HepG2 (cell line): ENCODE data around the gene ATP5F1E. TPM values are rescaled to one million over a fixed set of nuclear protein-coding genes. Genes with fewer than 3 reads are reported as not detected.

Experiments
- AGO2 ChIP-seq: fragments of 200-400 bp; formaldehyde crosslinking; optimal IDR thresholded peaks from 2 replicates; pipeline ENCODE3; 2017; ENCODE audit warnings: mild to moderate bottlenecking, low read depth, low read length, moderate library complexity
- HOXA3 ChIP-seq: sonication (generic); formaldehyde crosslinking; IDR thresholded peaks from 2 replicates; pipeline ENCODE4 v1.5.0; 2020; ENCODE audit warnings: missing genetic modification reagents
- IRF2 ChIP-seq: IDR thresholded peaks from 2 replicates; pipeline ENCODE4 v1.6.1; 2018; ENCODE audit warnings: missing genetic modification reagents, missing compliant biosample characterization
- KDM6A ChIP-seq: IDR thresholded peaks from 2 replicates; pipeline ENCODE4 v1.6.1; 2016; ENCODE audit warnings: low read depth
- MTA1 ChIP-seq: sonication (generic); formaldehyde crosslinking; IDR thresholded peaks from 2 replicates; pipeline ENCODE4 v1.4.0; 2020; ENCODE audit warnings: missing genetic modification reagents, mild to moderate bottlenecking, borderline replicate concordance
- MYNN ChIP-seq: sonication (generic); formaldehyde crosslinking; IDR thresholded peaks from 2 replicates; pipeline ENCODE4 v1.4.0; 2020; ENCODE audit warnings: mild to moderate bottlenecking, low read depth, missing genetic modification reagents
- POGK ChIP-seq: sonication (generic); formaldehyde crosslinking; conservative IDR thresholded peaks from 2 replicates; pipeline ENCODE4 v1.8.0; 2022; ENCODE audit warnings: mild to moderate bottlenecking, moderate library complexity, missing genetic modification reagents
- TEAD2 ChIP-seq: sonication (generic); formaldehyde crosslinking; IDR thresholded peaks from 2 replicates; pipeline ENCODE4 v1.9.0; 2021; ENCODE audit warnings: missing genetic modification reagents
- TEAD3 ChIP-seq: optimal IDR thresholded peaks from 2 replicates; pipeline ENCODE3; 2016; ENCODE audit warnings: borderline replicate concordance
- TIGD3 ChIP-seq: sonication (generic); formaldehyde crosslinking; IDR thresholded peaks from 2 replicates; pipeline ENCODE4 v1.5.1; 2020; ENCODE audit warnings: mild to moderate bottlenecking, missing genetic modification reagents, borderline replicate concordance
- YEATS4 ChIP-seq: sonication (generic); formaldehyde crosslinking; IDR thresholded peaks from 2 replicates; pipeline ENCODE4 v1.4.0; 2020; ENCODE audit warnings: missing genetic modification reagents, borderline replicate concordance
- ZBTB8A ChIP-seq: sonication (generic); formaldehyde crosslinking; IDR thresholded peaks from 2 replicates; pipeline ENCODE4 v1.4.0; 2020; ENCODE audit warnings: mild to moderate bottlenecking, low read depth, missing genetic modification reagents, borderline replicate concordance
- ZNF44 ChIP-seq: sonication (generic); formaldehyde crosslinking; IDR thresholded peaks from 2 replicates; pipeline ENCODE4 v1.5.1; 2020; ENCODE audit warnings: mild to moderate bottlenecking, missing genetic modification reagents
- ZNF446 ChIP-seq: sonication (generic); formaldehyde crosslinking; IDR thresholded peaks from 2 replicates; pipeline ENCODE4 v1.5.0; 2020; ENCODE audit warnings: mild to moderate bottlenecking, missing genetic modification reagents
- polyA plus RNA-seq, 8 experiments: library from polyadenylated mRNA; depleted of rRNA in 3 of 8; stranded (reverse) in 7 of 8; unstranded in 1 of 8; fragments of >200 nt; fragmentation: Illumina TruSeq in 4 of 8; extraction: Trizol in 4 of 8; gene quantifications; 2 replicates each; pipeline versions ENCODE4 v1.2.1 to v1.2.3, GENCODE V29; 2011 to 2016; ENCODE audit warnings: low read depth in 4 of 8, missing spikeins in 1 of 8, mixed read lengths in 1 of 8; ENCODE audit not compliant: insufficient read depth in 1 of 8
- total RNA-seq, 5 experiments: library from RNA; depleted of rRNA; stranded (reverse); fragments of >200 nt; fragmentation: Illumina TruSeq; extraction: Trizol; gene quantifications; 2 replicates each; pipeline ENCODE4 v1.2.3, GENCODE V29; 2016; ENCODE audit warnings: low read depth in 1 of 5
- TF ChIP-seq, protein P1 (sequence below): sonication (generic); formaldehyde crosslinking; IDR thresholded peaks from 2 replicates; pipeline ENCODE4 v1.5.1; 2020; ENCODE audit warnings: mild to moderate bottlenecking, missing genetic modification reagents
- TF ChIP-seq, protein P2 (sequence below): sonication (generic); formaldehyde crosslinking; IDR thresholded peaks from 2 replicates; pipeline ENCODE4 v1.4.0; 2020; ENCODE audit warnings: low read depth, missing genetic modification reagents
- TF ChIP-seq, protein P3 (sequence below): sonication (generic); formaldehyde crosslinking; IDR thresholded peaks from 2 replicates; pipeline ENCODE4 v1.8.0; 2023; ENCODE audit warnings: mild to moderate bottlenecking, missing genetic modification reagents

Gene ATP5F1E
- total and polyA plus RNA-seq, 2 of the 13 experiments (the other 11 are each of a cell fraction or from before 2014, with no cell fraction given), result 121 to 134 TPM

- TF ChIP-seq HOXA3 (CRISPR knock-in tag) (peak; percentile 83), MYNN (peak; percentile 75; the same call in 1 of the 2 replicates), TEAD3 (CRISPR knock-in tag) (peak; percentile 57), KDM6A (CRISPR knock-in tag) (peak; percentile 20; the same call in 1 of the 2 replicates), TEAD2 (CRISPR knock-in tag) (0 out of 2 replicates have a peak, but pooled peaks have one; percentile 50), YEATS4 (peak; percentile 91), IRF2 (CRISPR knock-in tag) (peak; percentile 91), TIGD3 (CRISPR knock-in tag) (no peak), ZNF44 (CRISPR knock-in tag) (peak; percentile 75; the same call in 1 of the 2 replicates), MTA1 (0 out of 2 replicates have a peak, but pooled peaks have one; percentile 22), AGO2 (peak; percentile 42), ZNF446 (no peak), POGK (peak; percentile 72), ZBTB8A (CRISPR knock-in tag) (no peak)
- TF ChIP-seq, protein P1, sequence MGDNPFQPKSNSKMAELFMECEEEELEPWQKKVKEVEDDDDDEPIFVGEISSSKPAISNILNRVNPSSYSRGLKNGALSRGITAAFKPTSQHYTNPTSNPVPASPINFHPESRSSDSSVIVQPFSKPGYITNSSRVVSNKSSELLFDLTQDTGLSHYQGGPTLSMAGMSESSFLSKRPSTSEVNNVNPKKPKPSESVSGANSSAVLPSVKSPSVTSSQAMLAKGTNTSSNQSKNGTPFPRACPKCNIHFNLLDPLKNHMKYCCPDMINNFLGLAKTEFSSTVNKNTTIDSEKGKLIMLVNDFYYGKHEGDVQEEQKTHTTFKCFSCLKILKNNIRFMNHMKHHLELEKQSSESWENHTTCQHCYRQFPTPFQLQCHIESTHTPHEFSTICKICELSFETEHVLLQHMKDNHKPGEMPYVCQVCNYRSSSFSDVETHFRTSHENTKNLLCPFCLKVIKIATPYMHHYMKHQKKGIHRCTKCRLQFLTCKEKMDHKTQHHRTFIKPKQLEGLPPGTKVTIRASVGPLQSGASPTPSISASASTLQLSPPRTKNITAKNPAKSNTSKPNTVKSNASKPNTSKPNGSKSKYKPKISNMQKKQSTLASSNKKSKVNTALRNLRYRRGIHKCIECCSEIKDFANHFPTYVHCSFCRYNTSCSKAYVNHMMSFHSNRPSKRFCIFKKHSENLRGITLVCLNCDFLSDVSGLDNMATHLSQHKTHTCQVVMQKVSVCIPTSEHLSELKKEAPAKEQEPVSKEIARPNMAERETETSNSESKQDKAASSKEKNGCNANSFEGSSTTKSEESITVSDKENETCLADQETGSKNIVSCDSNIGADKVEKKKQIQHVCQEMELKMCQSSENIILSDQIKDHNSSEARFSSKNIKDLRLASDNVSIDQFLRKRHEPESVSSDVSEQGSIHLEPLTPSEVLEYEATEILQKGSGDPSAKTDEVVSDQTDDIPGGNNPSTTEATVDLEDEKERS (CRISPR knock-in tag), result peak; percentile 97
- TF ChIP-seq, protein P2, sequence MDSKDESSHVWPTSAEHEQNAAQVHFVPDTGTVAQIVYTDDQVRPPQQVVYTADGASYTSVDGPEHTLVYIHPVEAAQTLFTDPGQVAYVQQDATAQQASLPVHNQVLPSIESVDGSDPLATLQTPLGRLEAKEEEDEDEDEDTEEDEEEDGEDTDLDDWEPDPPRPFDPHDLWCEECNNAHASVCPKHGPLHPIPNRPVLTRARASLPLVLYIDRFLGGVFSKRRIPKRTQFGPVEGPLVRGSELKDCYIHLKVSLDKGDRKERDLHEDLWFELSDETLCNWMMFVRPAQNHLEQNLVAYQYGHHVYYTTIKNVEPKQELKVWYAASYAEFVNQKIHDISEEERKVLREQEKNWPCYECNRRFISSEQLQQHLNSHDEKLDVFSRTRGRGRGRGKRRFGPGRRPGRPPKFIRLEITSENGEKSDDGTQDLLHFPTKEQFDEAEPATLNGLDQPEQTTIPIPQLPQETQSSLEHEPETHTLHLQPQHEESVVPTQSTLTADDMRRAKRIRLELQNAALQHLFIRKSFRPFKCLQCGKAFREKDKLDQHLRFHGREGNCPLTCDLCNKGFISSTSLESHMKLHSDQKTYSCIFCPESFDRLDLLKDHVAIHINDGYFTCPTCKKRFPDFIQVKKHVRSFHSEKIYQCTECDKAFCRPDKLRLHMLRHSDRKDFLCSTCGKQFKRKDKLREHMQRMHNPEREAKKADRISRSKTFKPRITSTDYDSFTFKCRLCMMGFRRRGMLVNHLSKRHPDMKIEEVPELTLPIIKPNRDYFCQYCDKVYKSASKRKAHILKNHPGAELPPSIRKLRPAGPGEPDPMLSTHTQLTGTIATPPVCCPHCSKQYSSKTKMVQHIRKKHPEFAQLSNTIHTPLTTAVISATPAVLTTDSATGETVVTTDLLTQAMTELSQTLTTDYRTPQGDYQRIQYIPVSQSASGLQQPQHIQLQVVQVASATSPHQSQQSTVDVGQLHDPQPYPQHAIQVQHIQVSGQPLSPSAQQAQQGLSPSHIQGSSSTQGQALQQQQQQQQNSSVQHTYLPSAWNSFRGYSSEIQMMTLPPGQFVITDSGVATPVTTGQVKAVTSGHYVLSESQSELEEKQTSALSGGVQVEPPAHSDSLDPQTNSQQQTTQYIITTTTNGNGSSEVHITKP (CRISPR knock-in tag), result no peak
- TF ChIP-seq, protein P3, sequence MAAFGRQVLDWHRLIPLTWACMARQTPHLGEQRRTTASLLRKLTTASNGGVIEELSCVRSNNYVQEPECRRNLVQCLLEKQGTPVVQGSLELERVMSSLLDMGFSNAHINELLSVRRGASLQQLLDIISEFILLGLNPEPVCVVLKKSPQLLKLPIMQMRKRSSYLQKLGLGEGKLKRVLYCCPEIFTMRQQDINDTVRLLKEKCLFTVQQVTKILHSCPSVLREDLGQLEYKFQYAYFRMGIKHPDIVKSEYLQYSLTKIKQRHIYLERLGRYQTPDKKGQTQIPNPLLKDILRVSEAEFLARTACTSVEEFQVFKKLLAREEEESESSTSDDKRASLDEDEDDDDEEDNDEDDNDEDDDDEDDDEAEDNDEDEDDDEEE (CRISPR knock-in tag), result 0 out of 2 replicates have a peak, but pooled peaks have one; percentile 17
These were observed 51.2 kb downstream of the ATP5F1E start, which contains the start of gene NELFCD (continued) for GRCh38 chr20:58980711-58981627.
